CD8-positive, alpha-beta memory T cell (primary cell): ENCODE data around the gene ANKRD55. TPM values are rescaled to one million over a fixed set of nuclear protein-coding genes. Genes with fewer than 3 reads are reported as not detected.

Experiments
- CTCF ChIA-PET: fragments of 350-600 bp; sonication (Branson Sonifier 250); formaldehyde crosslinking; loops from one replicate; lab custom pipeline; 2021; ENCODE audit warnings: antibody characterized with exemption; lab: Charles Lee
- POLR2A ChIA-PET: fragments of 350-600 bp; sonication (Branson Sonifier 250); formaldehyde crosslinking; loops from one replicate; lab custom pipeline; 2021; ENCODE audit warnings: antibody characterized with exemption; lab: Charles Lee
- DNase-seq, 5 donors: peaks; one replicate each; pipeline versions ENCODE4 v3.0.0 to v3.0.0-alpha.2; 2020 to 2022; ENCODE audit warnings: mixed read lengths in 1 of 5
- H3K27ac ChIP-seq: one replicate; pipeline ENCODE4 v1.7.0; 2013; ENCODE audit warnings: low read depth, mild to moderate bottlenecking, low read length, moderate library complexity
- H3K27me3 ChIP-seq: 2 replicates; pipeline ENCODE4 v1.7.0; 2013; ENCODE audit warnings: low read length, mild to moderate bottlenecking; ENCODE audit not compliant: insufficient read depth, poor library complexity, severe bottlenecking
- H3K36me3 ChIP-seq: 2 replicates; pipeline ENCODE4 v1.7.0; 2013; ENCODE audit warnings: mild to moderate bottlenecking, low read length, moderate library complexity; ENCODE audit not compliant: insufficient read depth
- H3K4me1 ChIP-seq: 2 replicates; pipeline ENCODE4 v1.7.0; 2013; ENCODE audit warnings: mild to moderate bottlenecking, low read length, moderate library complexity; ENCODE audit not compliant: insufficient read depth
- H3K4me3 ChIP-seq: 2 replicates; pipeline ENCODE4 v1.7.0; 2013; ENCODE audit warnings: mild to moderate bottlenecking, low read length
- H3K9me3 ChIP-seq: 2 replicates; pipeline ENCODE4 v1.7.0; 2013; ENCODE audit warnings: mild to moderate bottlenecking, low read length
- H3K27ac Mint-ChIP-seq, 8 donors: one replicate each; pipeline ENCODE4 v1.8.0; 2020 to 2021; ENCODE audit warnings: mixed read lengths in 8 of 8, mild to moderate bottlenecking in 6 of 8, inconsistent platforms in 3 of 8, moderate library complexity in 3 of 8
- H3K27me3 Mint-ChIP-seq, 2 donors: one replicate each; pipeline ENCODE4 v1.8.0; 2020 to 2021; ENCODE audit warnings: mixed read lengths in 2 of 2, mild to moderate bottlenecking in 1 of 2, moderate library complexity in 1 of 2
- H3K36me3 Mint-ChIP-seq, 3 donors: one replicate each; pipeline ENCODE4 v1.8.0; 2020 to 2021; ENCODE audit warnings: mixed read lengths in 3 of 3, inconsistent platforms in 1 of 3, mild to moderate bottlenecking in 1 of 3
- H3K4me1 Mint-ChIP-seq, 3 donors: one replicate each; pipeline ENCODE4 v1.8.0; 2020 to 2021; ENCODE audit warnings: mixed read lengths in 3 of 3, inconsistent platforms in 1 of 3, mild to moderate bottlenecking in 1 of 3
- H3K4me3 Mint-ChIP-seq, 7 donors: one replicate each; pipeline ENCODE4 v1.8.0; 2020 to 2021; ENCODE audit warnings: mixed read lengths in 7 of 7, mild to moderate bottlenecking in 6 of 7, moderate library complexity in 4 of 7, inconsistent platforms in 2 of 7
- H3K9me3 Mint-ChIP-seq, 5 donors: one replicate each; pipeline ENCODE4 v1.8.0; 2020 to 2022; ENCODE audit warnings: mixed read lengths in 5 of 5, mild to moderate bottlenecking in 3 of 5, moderate library complexity in 2 of 5, inconsistent platforms in 1 of 5
- polyA plus RNA-seq: library from polyadenylated mRNA; unstranded; fragments of 300-500 nt; fragmentation: Illumina TruSeq; gene quantifications from one replicate; pipeline ENCODE4 v1.2.3, GENCODE V29; 2021
- total RNA-seq, 2 experiments: library from RNA; stranded (reverse); gene quantifications; one replicate each; pipeline ENCODE4 v1.2.3, GENCODE V29; 2021

ANKRD55 gene
- total and polyA plus RNA-seq, 3 experiments from 2014 or later, result not detected

- no peak overlapping the region for H3K4me3 Mint-ChIP-seq
- no peak overlapping the region for H3K27ac Mint-ChIP-seq
- no peaks in the 10 kb centered on the region for H3K36me3 Mint-ChIP-seq
- ChIA-PET POLR2A (no interaction called here), CTCF (no interaction called here)
- Histone ChIP-seq H3K4me1 (peaks cover 59% of the 10 kb centered on the region), H3K27me3 (no peaks in the 10 kb centered on the region), H3K36me3 (no peaks in the 10 kb centered on the region), H3K27ac (no peak overlapping the region), H3K4me3 (no peak overlapping the region), H3K9me3 (no peaks in the 10 kb centered on the region)
- peaks cover 0 to 6% of the 10 kb centered on the region in 2 donors for H3K27me3 Mint-ChIP-seq
- no peak for DNase-seq
- no peaks in the 10 kb centered on the region for H3K9me3 Mint-ChIP-seq
- peaks cover 10 to 18% (median 14%) of the 10 kb centered on the region in 3 donors for H3K4me1 Mint-ChIP-seq
These were observed 88.9 kb downstream of the ANKRD55 start for GRCh38 chr5:56144211-56144610.

GRCh38 chr5:56143373-56143714 is 89.8 kb downstream of the ANKRD55 start:
- H3K4me1 Mint-ChIP-seq, result peaks cover 5 to 9% (median 7%) of the 10 kb centered on the region in 3 donors
- Histone ChIP-seq H3K4me3 (no peak overlapping the region), H3K36me3 (no peaks in the 10 kb centered on the region), H3K4me1 (peaks cover 52% of the 10 kb centered on the region), H3K27me3 (no peaks in the 10 kb centered on the region), H3K9me3 (no peaks in the 10 kb centered on the region), H3K27ac (no peak overlapping the region)
- POLR2A ChIA-PET, result no interaction called here
- no peaks in the 10 kb centered on the region for H3K9me3 Mint-ChIP-seq
- H3K36me3 Mint-ChIP-seq, result no peaks in the 10 kb centered on the region
- H3K27ac Mint-ChIP-seq, result peak overlapping the region in 1 of 8 donors; percentile 30
- no peak overlapping the region for H3K4me3 Mint-ChIP-seq
- peaks cover 0 to 5% of the 10 kb centered on the region in 2 donors for H3K27me3 Mint-ChIP-seq
- CTCF ChIA-PET, result no interaction called here
- DNase-seq, result no peak

- H3K27me3 ChIP-seq, result no peaks in the 10 kb centered on the region
- ChIA-PET CTCF (no interaction called here), POLR2A (no interaction called here)
- H3K4me3 Mint-ChIP-seq, result no peak overlapping the region
- H3K9me3 Mint-ChIP-seq, result no peaks in the 10 kb centered on the region
- peaks cover 1 to 4% (median 2%) of the 10 kb centered on the region in 3 donors for H3K4me1 Mint-ChIP-seq
- peak overlapping the region; percentile 25 for H3K4me3 ChIP-seq
- H3K36me3 ChIP-seq, result no peaks in the 10 kb centered on the region
- DNase-seq, result no peak
- peaks cover 49% of the 10 kb centered on the region for H3K4me1 ChIP-seq
- H3K27ac Mint-ChIP-seq, result peak overlapping the region in 1 of 8 donors; percentile 30
- peaks cover 0 to 3% of the 10 kb centered on the region in 2 donors for H3K27me3 Mint-ChIP-seq
- no peaks in the 10 kb centered on the region for H3K36me3 Mint-ChIP-seq
- H3K27ac ChIP-seq, result no peak overlapping the region
- H3K9me3 ChIP-seq, result no peaks in the 10 kb centered on the region
These were observed 90.3 kb downstream of the ANKRD55 start for GRCh38 chr5:56142614-56143372.

- Mint-ChIP-seq H3K36me3 (no peaks in the 10 kb centered on the region), H3K9me3 (no peaks in the 10 kb centered on the region), H3K27me3 (peaks cover 0 to 3% of the 10 kb centered on the region in 2 donors), H3K4me1 (peaks cover 0 to 5% (median 0%) of the 10 kb centered on the region in 3 donors), H3K27ac (no peak overlapping the region), H3K4me3 (no peak overlapping the region)
- POLR2A ChIA-PET, result no interaction called here
- H3K4me3 ChIP-seq, result peak overlapping the region; percentile 25
- peaks cover 43% of the 10 kb centered on the region for H3K4me1 ChIP-seq
- H3K27ac ChIP-seq, result no peak overlapping the region
- no peaks in the 10 kb centered on the region for H3K27me3 ChIP-seq
- no peaks in the 10 kb centered on the region for H3K36me3 ChIP-seq
- no peaks in the 10 kb centered on the region for H3K9me3 ChIP-seq
- CTCF ChIA-PET, result no interaction called here
- no peak for DNase-seq
These were observed 90.9 kb downstream of the ANKRD55 start for GRCh38 chr5:56142233-56142613.

- Histone ChIP-seq H3K36me3 (no peaks in the 10 kb centered on the region), H3K4me3 (no peak overlapping the region), H3K27ac (no peak overlapping the region), H3K4me1 (peaks cover 31% of the 10 kb centered on the region), H3K27me3 (no peaks in the 10 kb centered on the region), H3K9me3 (no peaks in the 10 kb centered on the region)
- Mint-ChIP-seq H3K4me1 (peaks cover 0 to 5% (median 0%) of the 10 kb centered on the region in 3 donors), H3K36me3 (no peaks in the 10 kb centered on the region), H3K9me3 (no peaks in the 10 kb centered on the region), H3K27me3 (peaks cover 0 to 3% of the 10 kb centered on the region in 2 donors), H3K27ac (no peak overlapping the region), H3K4me3 (no peak overlapping the region)
- CTCF ChIA-PET, result no interaction called here
- POLR2A ChIA-PET, result no interaction called here
- no peak for DNase-seq
These were observed 93.1 kb downstream of the ANKRD55 start for GRCh38 chr5:56140073-56140472.

GRCh38 chr5:56130664-56131063 is 102.5 kb downstream of the ANKRD55 start:
- DNase-seq, result no peak
- H3K9me3 ChIP-seq, result no peaks in the 10 kb centered on the region
- peaks cover 32% of the 10 kb centered on the region for H3K4me1 ChIP-seq
- Mint-ChIP-seq H3K4me3 (no peak overlapping the region), H3K27me3 (peaks cover 0 to 3% of the 10 kb centered on the region in 2 donors), H3K9me3 (peaks cover 0 to 12% (median 9%) of the 10 kb centered on the region in 5 donors), H3K36me3 (peaks cover 0 to 3% (median 0%) of the 10 kb centered on the region in 3 donors), H3K27ac (no peak overlapping the region), H3K4me1 (peaks cover 2 to 21% (median 11%) of the 10 kb centered on the region in 3 donors)
- POLR2A ChIA-PET, result no interaction called here
- CTCF ChIA-PET, result no interaction called here
- no peak overlapping the region for H3K4me3 ChIP-seq
- no peak overlapping the region for H3K27ac ChIP-seq
- no peaks in the 10 kb centered on the region for H3K36me3 ChIP-seq
- no peaks in the 10 kb centered on the region for H3K27me3 ChIP-seq

- Histone ChIP-seq H3K36me3 (no peaks in the 10 kb centered on the region), H3K27ac (no peak overlapping the region), H3K4me1 (peaks cover 41% of the 10 kb centered on the region), H3K27me3 (no peaks in the 10 kb centered on the region), H3K4me3 (no peak overlapping the region), H3K9me3 (no peaks in the 10 kb centered on the region)
- Mint-ChIP-seq H3K27ac (no peak overlapping the region), H3K27me3 (peaks cover 0 to 5% of the 10 kb centered on the region in 2 donors), H3K36me3 (peaks cover 0 to 3% (median 0%) of the 10 kb centered on the region in 3 donors), H3K4me3 (no peak overlapping the region), H3K9me3 (peaks cover 0 to 12% (median 9%) of the 10 kb centered on the region in 5 donors), H3K4me1 (peaks cover 2 to 21% (median 11%) of the 10 kb centered on the region in 3 donors)
- DNase-seq, result no peak
- CTCF ChIA-PET, result no interaction called here
- POLR2A ChIA-PET, result no interaction called here
These were observed 103.8 kb downstream of the ANKRD55 start for GRCh38 chr5:56129288-56129687.

- H3K4me3 Mint-ChIP-seq, result no peak overlapping the region
- peaks cover 2 to 21% (median 11%) of the 10 kb centered on the region in 3 donors for H3K4me1 Mint-ChIP-seq
- CTCF ChIA-PET, result no interaction called here
- POLR2A ChIA-PET, result no interaction called here
- peaks cover 0 to 12% (median 9%) of the 10 kb centered on the region in 5 donors for H3K9me3 Mint-ChIP-seq
- H3K27ac ChIP-seq, result no peak overlapping the region
- peaks cover 0 to 5% of the 10 kb centered on the region in 2 donors for H3K27me3 Mint-ChIP-seq
- H3K27me3 ChIP-seq, result no peaks in the 10 kb centered on the region
- H3K27ac Mint-ChIP-seq, result no peak overlapping the region
- H3K36me3 ChIP-seq, result no peaks in the 10 kb centered on the region
- DNase-seq, result no peak
- H3K4me1 ChIP-seq, result peaks cover 44% of the 10 kb centered on the region
- no peaks in the 10 kb centered on the region for H3K9me3 ChIP-seq
- peaks cover 0 to 3% (median 0%) of the 10 kb centered on the region in 3 donors for H3K36me3 Mint-ChIP-seq
- no peak overlapping the region for H3K4me3 ChIP-seq
These were observed 105.0 kb downstream of the ANKRD55 start for GRCh38 chr5:56128113-56128512.
